GM19438 (cell line): ENCODE data around the gene NXPH1.
"Not testable (repeated sequence)": the region's sequence is repeated elsewhere in the genome, so short reads cannot be mapped to it uniquely, and the experiment has no call there.

ENCODE experiments used
- ATAC-seq: cut with Tn5 transposase; IDR thresholded peaks from one replicate; pipeline ENCODE4 v1.9.1; 2021; ENCODE audit warnings: low read depth; ENCODE audit not compliant: unreplicated experiment

The NXPH1 gene

GRCh38 chr7:8668627-8669500 lies 235.5 kb downstream of the NXPH1 start:
- no peak for ATAC-seq

GRCh38 chr7:8669501-8669851 lies 236.1 kb downstream of the NXPH1 start:
- no peak for ATAC-seq

GRCh38 chr7:8684426-8684825 lies 251.0 kb downstream of the NXPH1 start:
- no peak for ATAC-seq

GRCh38 chr7:8699875-8700624 lies 266.6 kb downstream of the NXPH1 start:
- no peak for ATAC-seq

GRCh38 chr7:8702807-8703206 lies 269.4 kb downstream of the NXPH1 start:
- no peak for ATAC-seq

GRCh38 chr7:8710124-8710523 lies 276.7 kb downstream of the NXPH1 start:
- no peak for ATAC-seq

GRCh38 chr7:8714791-8715190 lies 281.4 kb downstream of the NXPH1 start:
- no peak for ATAC-seq

- ATAC-seq, result no peak
Measured at GRCh38 chr7:8719102-8719501, 285.7 kb downstream of the NXPH1 start.

GRCh38 chr7:8724080-8724718 lies 290.8 kb downstream of the NXPH1 start:
- ATAC-seq, result no peak

- not testable (repeated sequence) for ATAC-seq
Measured at GRCh38 chr7:8731756-8732155, 298.3 kb downstream of the NXPH1 start.

- ATAC-seq, result no peak
Measured at GRCh38 chr7:8739837-8740236, 306.4 kb downstream of the NXPH1 start.

GRCh38 chr7:8742837-8743236 lies 309.4 kb downstream of the NXPH1 start:
- no peak for ATAC-seq

GRCh38 chr7:8747338-8747737 lies 313.9 kb downstream of the NXPH1 start:
- ATAC-seq, result no peak

GRCh38 chr7:8751557-8752231 lies 318.3 kb downstream of the NXPH1 start:
- no peak for ATAC-seq

GRCh38 chr7:8753355-8753754 lies 319.9 kb downstream of the NXPH1 start:
- no peak for ATAC-seq

GRCh38 chr7:8761731-8762130 lies 328.3 kb downstream of the NXPH1 start:
- ATAC-seq, result no peak

- ATAC-seq, result no peak
Measured at GRCh38 chr7:8762803-8763202, 329.4 kb downstream of the NXPH1 start.

GRCh38 chr7:8765374-8765773 lies 332.0 kb downstream of the NXPH1 start:
- no peak for ATAC-seq

GRCh38 chr7:8773518-8773917 lies 340.1 kb downstream of the NXPH1 start:
- ATAC-seq, result no peak

GRCh38 chr7:8778459-8778858 lies 345.1 kb downstream of the NXPH1 start:
- ATAC-seq, result no peak

GRCh38 chr7:8781166-8781565 lies 347.8 kb downstream of the NXPH1 start:
- no peak for ATAC-seq
